Measurements from ENCODE around the gene EZR. TPM values are rescaled to one million over a fixed set of nuclear protein-coding genes. Genes with fewer than 3 reads are reported as not detected.

EZR gene
- total and polyA plus RNA-seq, 2 of the 13 experiments (the other 11 are each of a cell fraction or from before 2014, with no cell fraction given) = 34.7 to 60.3 TPM

DNA sequence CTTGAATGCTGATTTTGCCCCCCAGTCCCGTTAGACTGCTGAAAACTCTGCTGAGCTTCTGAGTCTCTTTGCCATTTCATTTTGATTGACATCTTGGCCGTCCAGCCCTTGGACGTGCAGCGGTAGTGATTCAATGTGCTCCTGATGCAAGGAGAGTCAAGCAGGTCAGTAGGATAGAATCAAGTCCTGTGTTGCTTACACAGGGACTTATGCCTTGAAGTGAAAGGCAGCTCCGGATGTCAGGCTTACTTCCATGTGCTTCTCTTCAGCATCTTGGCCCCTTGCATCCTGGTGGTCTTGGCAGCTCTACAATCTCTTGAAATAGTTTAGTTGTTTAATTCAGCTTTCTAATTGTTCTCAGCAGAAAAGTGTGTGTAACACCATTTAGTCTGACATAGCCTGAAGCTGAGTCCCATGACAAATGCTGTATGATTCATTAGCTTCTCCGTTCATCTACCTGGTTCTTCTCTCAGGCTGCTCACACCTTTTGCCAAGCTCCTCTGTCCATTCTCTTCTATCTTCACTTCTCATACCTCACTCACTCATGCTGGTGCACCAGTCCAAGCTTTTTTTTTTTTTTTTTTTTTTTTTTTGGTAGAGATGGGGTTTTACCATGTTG, 76.0 kb downstream of the EZR start:
- no peaks in the 10 kb centered on the region for H3K36me3 ChIP-seq (replicated peaks in 1 of 2; ENCODE audit: control insufficient read depth in 1 of 2, insufficient read depth in 2 of 2, low read length in 2 of 2)
- no TSS peak for BruUV-seq (replicated peaks)
- in situ Hi-C loops (cut with HindIII; ENCODE audit: extremely low pct_ligation_motif_present, low pct_unique_long_range_greater_than_20kb) = no loop called here
- no peaks in the 10 kb centered on the region for H3K79me2 ChIP-seq (ENCODE audit: insufficient read depth, low read length)
- ATAC-seq = no peak
- no peak for DNase-seq (ENCODE audit: low spot score)
- H3K4me1 ChIP-seq (ENCODE audit: insufficient read depth, low read length) = no peaks in the 10 kb centered on the region
- no peak overlapping the region for H3K4me2 ChIP-seq (ENCODE audit: low read depth, low read length)
- peaks cover 0 to 5% of the 10 kb centered on the region in 2 experiments; a peak in 2 of 5 replicates for H3K27me3 ChIP-seq (ENCODE audit: control insufficient read depth in 1 of 2, insufficient read depth in 2 of 2, low read length in 2 of 2)
- 52% methylated on average over 6 of the region's 6 CpGs for WGBS (ENCODE audit: low lambda C conversion rate)
- intact Hi-C loops (cut with micrococcal nuclease; ENCODE audit: unreplicated experiment) = no loop called here
- H3K9me3 ChIP-seq (ENCODE audit: low read length) = peaks cover 5% of the 10 kb centered on the region; the same call in 1 of the 2 replicates
- ChIA-PET CTCF (ENCODE audit: low intra/inter-chr PET ratio, low total read pairs) (no interaction called here), POLR2A (no interaction called here)
- H3K9ac ChIP-seq (ENCODE audit: insufficient read depth, low read depth, low read length) = no peak overlapping the region
- 0 out of 2 replicates have a peak, but pooled peaks have one; percentile 15 for TF ChIP-seq TBX2 (CRISPR knock-in tag; IDR thresholded peaks at IDR 0.05; ENCODE audit: borderline replicate concordance)
- TF ChIP-seq ZC3H13 (CRISPR knock-in tag; IDR thresholded peaks at IDR 0.05) = no peak
- TF ChIP-seq ZNF616 (CRISPR knock-in tag; IDR thresholded peaks at IDR 0.05; ENCODE audit: low read depth) = no peak
- no peak for TF ChIP-seq BHLHE40 (IDR thresholded peaks at IDR 0.05; ENCODE audit: low read length)
- no peak overlapping the region for H3K4me3 ChIP-seq (replicated peaks in 1 of 3; ENCODE audit: insufficient read depth in 1 of 3, low read depth in 2 of 3, low read length in 3 of 3)
- H3K27ac ChIP-seq (ENCODE audit: extremely low read length, insufficient read depth, low read length) = no peak overlapping the region
- no peak overlapping the region for H2AFZ ChIP-seq (ENCODE audit: low read length)
- no peaks in the 10 kb centered on the region for H4K20me1 ChIP-seq (ENCODE audit: insufficient read depth, low read length)
- no peak for FAIRE-seq

DNA sequence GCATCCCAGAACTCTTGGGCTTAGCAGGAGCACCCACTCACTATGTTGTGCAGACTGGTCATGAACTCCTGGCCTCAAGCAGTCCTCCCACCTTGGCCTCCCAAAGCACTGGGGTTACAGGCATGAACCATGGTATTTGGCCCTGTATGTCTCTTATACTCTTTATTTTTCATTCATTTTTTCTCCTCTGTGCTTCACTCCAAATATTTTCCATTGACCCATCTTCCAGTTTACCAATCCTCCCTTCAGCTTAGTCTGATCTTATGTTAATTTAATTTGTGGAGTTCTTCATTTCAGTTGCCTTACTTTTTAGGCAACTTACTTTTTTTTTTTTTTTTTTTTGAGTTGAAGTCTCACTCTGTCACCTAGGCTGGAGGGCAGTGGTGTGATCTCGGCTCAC, 79.5 kb downstream of the EZR start:
- no TSS peak for BruUV-seq (replicated peaks)
- no peak overlapping the region for H3K4me2 ChIP-seq (ENCODE audit: low read depth, low read length)
- H3K9ac ChIP-seq (ENCODE audit: insufficient read depth, low read depth, low read length) = no peak overlapping the region
- H3K27me3 ChIP-seq (ENCODE audit: control insufficient read depth in 1 of 2, insufficient read depth in 2 of 2, low read length in 2 of 2) = peaks cover 0 to 9% of the 10 kb centered on the region in 2 experiments; a peak in 3 of 5 replicates
- H3K36me3 ChIP-seq (replicated peaks in 1 of 2; ENCODE audit: control insufficient read depth in 1 of 2, insufficient read depth in 2 of 2, low read length in 2 of 2) = no peaks in the 10 kb centered on the region
- no peak overlapping the region for H3K4me3 ChIP-seq (replicated peaks in 1 of 3; ENCODE audit: insufficient read depth in 1 of 3, low read depth in 2 of 3, low read length in 3 of 3)
- ATAC-seq (no peak), FAIRE-seq (no peak), DNase-seq (ENCODE audit: low spot score) (no peak)
- no peaks in the 10 kb centered on the region for H3K79me2 ChIP-seq (ENCODE audit: insufficient read depth, low read length)
- intact Hi-C loops (cut with micrococcal nuclease; ENCODE audit: unreplicated experiment) (no loop called here), in situ Hi-C loops (cut with HindIII; ENCODE audit: extremely low pct_ligation_motif_present, low pct_unique_long_range_greater_than_20kb) (no loop called here)
- ChIA-PET POLR2A (no interaction called here), CTCF (ENCODE audit: low intra/inter-chr PET ratio, low total read pairs) (no interaction called here)
- H4K20me1 ChIP-seq (ENCODE audit: insufficient read depth, low read length) = no peaks in the 10 kb centered on the region
- peaks cover 5% of the 10 kb centered on the region; the same call in 1 of the 2 replicates for H3K9me3 ChIP-seq (ENCODE audit: low read length)
- no peak overlapping the region for H3K27ac ChIP-seq (ENCODE audit: extremely low read length, insufficient read depth, low read length)
- WGBS (ENCODE audit: low lambda C conversion rate) = 48% methylated on average over 1 of the region's 1 CpG
- no peak for TF ChIP-seq FOXJ3 (CRISPR knock-in tag; IDR thresholded peaks at IDR 0.05; ENCODE audit: borderline replicate concordance)
- H3K4me1 ChIP-seq (ENCODE audit: insufficient read depth, low read length) = no peaks in the 10 kb centered on the region
- H2AFZ ChIP-seq (ENCODE audit: low read length) = no peak overlapping the region
